Smooth muscle cell (in vitro differentiated cells): ENCODE data around the gene COLEC12. TPM values are rescaled to one million over a fixed set of nuclear protein-coding genes. Genes with fewer than 3 reads are reported as not detected.

ENCODE experiments used
- DNase-seq: peaks from one replicate; lab custom pipeline; 2025; ENCODE audit not compliant: unreplicated experiment; lab: John Stamatoyannopoulos, UW
- H2AFZ ChIP-seq: fragments of 200-600 bp; sonication (generic); 2 replicates; pipeline ENCODE4 v1.6.0; 2016; ENCODE audit warnings: antibody characterized with exemption, low read depth, mild to moderate bottlenecking
- H3F3A ChIP-seq: fragments of 200-600 bp; sonication (generic); 2 replicates; pipeline ENCODE4 v1.6.0; 2017; ENCODE audit warnings: antibody characterized with exemption, low read depth
- H3K27ac ChIP-seq: fragments of 200-600 bp; sonication (generic); 2 replicates; pipeline ENCODE4 v1.5.1; 2016; ENCODE audit warnings: low read depth, mild to moderate bottlenecking
- H3K27me3 ChIP-seq: fragments of 200-600 bp; sonication (generic); 2 replicates; pipeline ENCODE4 v1.6.1; 2016; ENCODE audit warnings: low read depth, mild to moderate bottlenecking
- H3K36me3 ChIP-seq: fragments of 200-600 bp; sonication (generic); 2 replicates; pipeline ENCODE4 v1.5.1; 2016; ENCODE audit warnings: low read depth
- H3K4me1 ChIP-seq: fragments of 200-600 bp; sonication (generic); 2 replicates; pipeline ENCODE4 v1.5.1; 2016; ENCODE audit warnings: low read depth
- H3K4me2 ChIP-seq: fragments of 200-600 bp; sonication (generic); 2 replicates; pipeline ENCODE4 v1.6.0; 2016; ENCODE audit warnings: mild to moderate bottlenecking
- H3K4me3 ChIP-seq: fragments of 200-600 bp; sonication (generic); 2 replicates; pipeline ENCODE4 v1.5.1; 2016; ENCODE audit warnings: mild to moderate bottlenecking
- H3K79me2 ChIP-seq: fragments of 200-600 bp; sonication (generic); 2 replicates; pipeline ENCODE4 v1.6.0; 2016; ENCODE audit warnings: low read depth, mild to moderate bottlenecking
- H3K9ac ChIP-seq: fragments of 200-600 bp; sonication (generic); 2 replicates; pipeline ENCODE4 v1.6.0; 2016; ENCODE audit warnings: low read depth
- H3K9me3 ChIP-seq: fragments of 200-600 bp; sonication (generic); replicated peaks from 2 replicates; pipeline ENCODE4 v1.5.1; 2016; ENCODE audit warnings: low read depth
- H4K20me1 ChIP-seq: fragments of 200-600 bp; sonication (generic); 2 replicates; pipeline ENCODE4 v1.6.0; 2016; ENCODE audit warnings: low read depth
- WGBS: methylation state at CpG from one replicate; pipeline ENCODE4 v1.1.7; 2016; ENCODE audit warnings: low lambda C conversion rate; 5-methylcytosine and 5-hydroxymethylcytosine counted together
- polyA plus RNA-seq: library from polyadenylated mRNA; unstranded; fragments of >200 nt; fragmentation: Nextera tagmentation; extraction: Ambion mirVana; gene quantifications from 2 replicates; pipeline ENCODE4 v1.2.1, GENCODE V29; 2016
- total RNA-seq: library from RNA; depleted of rRNA; stranded (reverse); fragments of >200 nt; gene quantifications from 2 replicates; pipeline ENCODE4 v1.2.3, GENCODE V29; 2014
- TF ChIP-seq, protein P1 (sequence below): fragments of 200-600 bp; sonication (generic); IDR thresholded peaks from 2 replicates; pipeline ENCODE4 v1.5.1; 2017; ENCODE audit warnings: borderline replicate concordance, mild to moderate bottlenecking, antibody characterized with exemption; ENCODE audit not compliant: insufficient read depth, poor library complexity, severe bottlenecking

The COLEC12 gene
- total and polyA plus RNA-seq, 2 experiments from 2014 or later, result 10.8 to 13.7 TPM

DNA sequence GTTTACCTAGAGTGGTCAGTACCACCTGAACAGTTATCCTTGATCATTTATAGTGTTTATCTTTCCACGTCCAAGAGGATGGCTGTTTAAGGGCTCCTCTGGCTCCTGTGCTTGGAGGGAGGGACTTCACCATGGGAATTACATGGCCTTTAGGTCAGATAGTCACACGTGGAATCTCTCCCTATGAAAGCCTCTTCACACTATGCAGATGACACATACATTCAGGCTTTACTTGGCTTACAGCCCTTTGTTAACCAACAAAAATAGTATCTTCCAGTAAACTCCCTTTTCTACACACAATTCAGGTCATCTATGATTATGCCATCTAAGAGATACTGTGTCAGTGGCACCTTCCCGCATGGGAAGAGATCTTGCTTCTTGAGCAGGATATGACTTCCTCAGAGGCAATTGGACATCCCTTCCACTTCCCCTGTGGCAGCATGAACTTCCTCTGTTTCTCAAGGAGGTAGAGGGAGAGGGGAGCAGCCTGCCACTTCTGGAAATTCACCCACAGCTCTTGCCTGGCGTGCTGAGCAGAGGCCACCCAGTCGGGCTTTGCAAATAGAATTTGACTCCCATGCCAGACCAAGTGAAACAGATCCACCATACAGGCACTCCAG, 53.5 kb downstream of the COLEC12 start:
- peak overlapping the region; percentile 51 for H3K4me2 ChIP-seq
- peaks cover 3% of the 10 kb centered on the region for H3F3A ChIP-seq
- no peak overlapping the region for H2AFZ ChIP-seq
- H3K4me3 ChIP-seq, result no peak overlapping the region
- no peaks in the 10 kb centered on the region for H3K9me3 ChIP-seq
- H3K36me3 ChIP-seq, result no peaks in the 10 kb centered on the region
- H3K9ac ChIP-seq, result no peak overlapping the region
- DNase-seq, result no peak
- no peaks in the 10 kb centered on the region for H3K79me2 ChIP-seq
- no peaks in the 10 kb centered on the region for H4K20me1 ChIP-seq
- no peaks in the 10 kb centered on the region for H3K4me1 ChIP-seq
- H3K27me3 ChIP-seq, result no peaks in the 10 kb centered on the region
- WGBS, result 52% methylated on average over 5 of the region's 5 CpGs
- peak overlapping the region; percentile 50 for H3K27ac ChIP-seq
- TF ChIP-seq, protein P1, sequence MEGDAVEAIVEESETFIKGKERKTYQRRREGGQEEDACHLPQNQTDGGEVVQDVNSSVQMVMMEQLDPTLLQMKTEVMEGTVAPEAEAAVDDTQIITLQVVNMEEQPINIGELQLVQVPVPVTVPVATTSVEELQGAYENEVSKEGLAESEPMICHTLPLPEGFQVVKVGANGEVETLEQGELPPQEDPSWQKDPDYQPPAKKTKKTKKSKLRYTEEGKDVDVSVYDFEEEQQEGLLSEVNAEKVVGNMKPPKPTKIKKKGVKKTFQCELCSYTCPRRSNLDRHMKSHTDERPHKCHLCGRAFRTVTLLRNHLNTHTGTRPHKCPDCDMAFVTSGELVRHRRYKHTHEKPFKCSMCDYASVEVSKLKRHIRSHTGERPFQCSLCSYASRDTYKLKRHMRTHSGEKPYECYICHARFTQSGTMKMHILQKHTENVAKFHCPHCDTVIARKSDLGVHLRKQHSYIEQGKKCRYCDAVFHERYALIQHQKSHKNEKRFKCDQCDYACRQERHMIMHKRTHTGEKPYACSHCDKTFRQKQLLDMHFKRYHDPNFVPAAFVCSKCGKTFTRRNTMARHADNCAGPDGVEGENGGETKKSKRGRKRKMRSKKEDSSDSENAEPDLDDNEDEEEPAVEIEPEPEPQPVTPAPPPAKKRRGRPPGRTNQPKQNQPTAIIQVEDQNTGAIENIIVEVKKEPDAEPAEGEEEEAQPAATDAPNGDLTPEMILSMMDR, result no peak

DNA sequence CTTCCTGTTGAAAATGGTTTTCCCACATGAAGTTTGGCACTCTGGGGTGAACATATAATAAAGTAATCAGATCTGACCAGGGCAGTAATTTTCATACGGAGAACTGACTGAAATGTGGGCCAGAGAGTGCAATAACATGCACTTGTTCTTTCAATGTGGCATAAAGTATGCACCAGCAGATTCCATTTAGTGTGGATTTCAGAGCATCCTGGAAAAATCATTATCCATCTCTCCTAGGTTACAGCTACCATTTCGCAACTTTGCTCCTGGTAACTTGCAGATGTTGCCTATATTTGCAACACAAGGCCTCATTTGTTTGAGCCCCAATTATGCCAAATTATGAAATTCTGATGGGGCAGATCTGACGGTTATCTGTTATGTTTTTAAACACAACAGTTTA, 55.4 kb downstream of the COLEC12 start:
- Histone ChIP-seq H3K9me3 (no peaks in the 10 kb centered on the region), H4K20me1 (no peaks in the 10 kb centered on the region), H3K4me3 (no peak overlapping the region), H3K4me2 (no peak overlapping the region), H3K27ac (no peak overlapping the region), H3K9ac (no peak overlapping the region), H3K79me2 (no peaks in the 10 kb centered on the region), H3K4me1 (no peaks in the 10 kb centered on the region), H3K36me3 (no peaks in the 10 kb centered on the region), H2AFZ (no peak overlapping the region), H3K27me3 (no peaks in the 10 kb centered on the region), H3F3A (peaks cover 3% of the 10 kb centered on the region)
- no peak for DNase-seq
- TF ChIP-seq, protein P1, result no peak
- 97% methylated on average over 3 of the region's 3 CpGs for WGBS

DNA sequence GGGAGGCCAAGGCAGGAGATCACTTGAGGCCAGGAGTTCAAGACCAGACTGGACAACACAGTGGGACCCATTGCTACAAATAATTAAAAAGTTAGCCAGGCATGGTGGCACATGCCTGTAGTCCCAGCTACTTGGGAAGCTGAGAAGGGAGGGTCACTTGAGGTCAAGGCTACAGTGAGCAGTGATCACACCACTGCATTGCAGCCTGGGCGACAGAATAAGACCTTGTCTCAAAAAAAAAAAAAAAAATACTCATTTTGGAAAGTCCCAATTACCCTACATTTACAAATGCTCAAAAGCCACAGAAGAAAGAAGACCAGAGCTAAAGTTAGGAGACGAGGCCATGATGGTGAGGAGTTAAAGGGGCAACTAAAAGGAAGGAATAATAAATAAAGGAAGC, 61.9 kb downstream of the COLEC12 start:
- H4K20me1 ChIP-seq, result no peaks in the 10 kb centered on the region
- TF ChIP-seq, protein P1, result no peak
- no peaks in the 10 kb centered on the region for H3K9me3 ChIP-seq
- H2AFZ ChIP-seq, result no peak overlapping the region
- no peak for DNase-seq
- H3K4me3 ChIP-seq, result no peak overlapping the region
- H3K4me2 ChIP-seq, result no peak overlapping the region
- WGBS, result 95% methylated on average over 2 of the region's 2 CpGs
- H3K9ac ChIP-seq, result no peak overlapping the region
- H3K36me3 ChIP-seq, result no peaks in the 10 kb centered on the region
- no peaks in the 10 kb centered on the region for H3K27me3 ChIP-seq
- H3K79me2 ChIP-seq, result no peaks in the 10 kb centered on the region
- no peaks in the 10 kb centered on the region for H3K4me1 ChIP-seq
- no peaks in the 10 kb centered on the region for H3F3A ChIP-seq
- no peak overlapping the region for H3K27ac ChIP-seq

DNA sequence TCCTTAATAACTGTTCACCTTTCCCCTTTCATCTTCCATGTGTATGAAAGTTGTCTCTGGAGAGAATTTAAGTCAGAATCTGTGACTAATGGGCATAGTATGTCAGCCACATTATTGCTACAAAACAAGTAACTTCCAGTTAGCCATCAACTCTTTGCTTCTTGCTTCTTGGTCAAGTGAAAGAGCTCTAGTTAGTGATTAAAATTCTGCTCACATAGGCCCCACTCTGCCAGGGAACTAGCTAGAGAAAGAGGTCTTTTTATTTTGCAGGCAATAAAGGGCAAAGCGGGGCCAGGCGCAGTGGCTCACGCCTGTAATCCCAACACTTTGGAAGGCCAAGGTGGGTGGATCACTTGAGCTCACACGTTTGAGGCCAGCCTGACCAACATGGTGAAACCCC, 64.6 kb downstream of the COLEC12 start:
- Histone ChIP-seq H3K27me3 (no peaks in the 10 kb centered on the region), H3K4me2 (no peak overlapping the region), H3K9me3 (no peaks in the 10 kb centered on the region), H3F3A (no peaks in the 10 kb centered on the region), H4K20me1 (no peaks in the 10 kb centered on the region), H3K36me3 (no peaks in the 10 kb centered on the region), H2AFZ (no peak overlapping the region), H3K4me1 (no peaks in the 10 kb centered on the region), H3K4me3 (no peak overlapping the region), H3K79me2 (no peaks in the 10 kb centered on the region), H3K9ac (no peak overlapping the region), H3K27ac (no peak overlapping the region)
- WGBS, result 94% methylated on average over 4 of the region's 4 CpGs
- no peak for DNase-seq
- TF ChIP-seq, protein P1, result no peak
